HEK293 (cell line): Measurements from ENCODE around the gene SAMD4B.

ENCODE experiments used
- CTCF ChIA-PET: fragments of 350-600 bp; formaldehyde crosslinking; extraction: SDS; loops from one replicate; lab custom pipeline; 2021; ENCODE audit warnings: antibody characterized with exemption; lab: Yijun Ruan, JAX
- POLR2A ChIA-PET: fragments of 300-600 bp; formaldehyde crosslinking; extraction: SDS; loops from one replicate; lab custom pipeline; 2020; ENCODE audit warnings: antibody characterized with exemption, inconsistent platforms; lab: Yijun Ruan, JAX
- H3K27ac ChIP-seq: fragments of 200-500 bp; sonication (Bioruptor generic); 2 replicates; pipeline ENCODE4 v1.5.1; 2014; ENCODE audit warnings: low read depth, low read length, control low read depth, inconsistent platforms; ENCODE audit errors: extremely low read depth
- H3K36me3 ChIP-seq, 2 experiments: fragments of 200-500 bp in 1 of 2; sonication (Bioruptor generic) in 1 of 2; 1 replicate in 1 of 2; 2 replicates in 1 of 2; pipeline ENCODE4 v1.5.1; 2014 to 2017; ENCODE audit warnings: inconsistent platforms in 2 of 2, low read length in 2 of 2; ENCODE audit not compliant: control insufficient read depth in 2 of 2, insufficient read depth in 1 of 2
- H3K4me1 ChIP-seq: fragments of 200-500 bp; sonication (Bioruptor generic); 2 replicates; pipeline ENCODE4 v1.5.1; 2014; ENCODE audit warnings: mild to moderate bottlenecking, low read length, inconsistent platforms; ENCODE audit not compliant: control insufficient read depth, insufficient read depth
- H3K4me3 ChIP-seq: 2 replicates; pipeline ENCODE4 v1.5.1; 2011; ENCODE audit warnings: low read depth, mild to moderate bottlenecking, control low read depth, low read length, moderate library complexity
- H3K9me3 ChIP-seq: fragments of 200-500 bp; sonication (Bioruptor generic); 2 replicates; pipeline ENCODE4 v1.5.1; 2014; ENCODE audit warnings: low read depth, low read length, inconsistent platforms; ENCODE audit not compliant: control insufficient read depth, insufficient read depth
- HOXA7 ChIP-seq: sonication (generic); formaldehyde crosslinking; IDR thresholded peaks from 2 replicates; pipeline ENCODE4 v1.8.1; 2022; ENCODE audit warnings: missing genetic modification reagents, borderline replicate concordance
- ZFP69B ChIP-seq: fragments of 450-650 bp; formaldehyde crosslinking; IDR thresholded peaks from 2 replicates; pipeline ENCODE4 v1.5.1; 2016; ENCODE audit warnings: missing biosample characterization, missing genetic modification characterization
- ZNF324 ChIP-seq: fragments of 450-650 bp; formaldehyde crosslinking; IDR thresholded peaks from 2 replicates; pipeline ENCODE4 v1.5.1; 2016; ENCODE audit warnings: missing biosample characterization, missing genetic modification characterization
- TF ChIP-seq, protein P1 (sequence below): fragments of 450-650 bp; formaldehyde crosslinking; IDR thresholded peaks from 2 replicates; pipeline ENCODE4 v1.5.1; 2016; ENCODE audit warnings: missing biosample characterization, missing genetic modification characterization
- TF ChIP-seq, protein P2 (sequence below): fragments of 450-650 bp; formaldehyde crosslinking; IDR thresholded peaks from 2 replicates; pipeline ENCODE4 v1.5.1; 2016; ENCODE audit warnings: missing biosample characterization, missing genetic modification characterization
- TF ChIP-seq, protein P3 (sequence below): fragments of 450-650 bp; formaldehyde crosslinking; IDR thresholded peaks from 2 replicates; pipeline ENCODE4 v1.5.1; 2016; ENCODE audit warnings: missing biosample characterization, missing genetic modification characterization, low read depth

The SAMD4B gene

DNA sequence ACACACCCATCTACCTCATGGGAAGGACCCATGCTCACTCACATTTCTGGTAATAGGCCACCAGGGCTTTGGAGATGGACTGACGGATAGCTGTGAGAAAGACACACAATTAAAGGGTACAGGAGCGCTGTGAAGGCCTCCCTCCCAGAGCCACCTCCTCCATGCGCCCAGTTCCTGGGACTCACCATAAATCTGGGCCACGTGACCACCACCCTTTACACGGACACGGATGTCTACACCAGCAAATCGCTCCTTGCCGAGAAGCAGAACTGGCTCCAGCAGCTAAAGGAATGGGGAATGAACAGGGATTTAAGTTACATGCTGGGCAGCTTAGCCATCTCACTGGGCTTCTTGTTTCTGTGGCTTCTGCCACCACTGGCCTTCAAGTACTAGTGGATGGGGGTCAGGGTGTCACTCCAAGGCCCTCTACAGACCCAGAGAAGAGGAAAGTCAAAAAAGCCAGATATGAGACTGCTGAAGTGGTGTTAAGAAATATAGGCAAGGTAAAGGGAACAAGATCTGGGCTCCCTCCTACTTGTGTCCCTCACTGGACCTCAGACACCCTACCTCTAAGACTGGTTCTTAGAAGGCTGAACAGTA, 91.4 kb downstream of the SAMD4B start (continued):
- TF ChIP-seq, protein P1, sequence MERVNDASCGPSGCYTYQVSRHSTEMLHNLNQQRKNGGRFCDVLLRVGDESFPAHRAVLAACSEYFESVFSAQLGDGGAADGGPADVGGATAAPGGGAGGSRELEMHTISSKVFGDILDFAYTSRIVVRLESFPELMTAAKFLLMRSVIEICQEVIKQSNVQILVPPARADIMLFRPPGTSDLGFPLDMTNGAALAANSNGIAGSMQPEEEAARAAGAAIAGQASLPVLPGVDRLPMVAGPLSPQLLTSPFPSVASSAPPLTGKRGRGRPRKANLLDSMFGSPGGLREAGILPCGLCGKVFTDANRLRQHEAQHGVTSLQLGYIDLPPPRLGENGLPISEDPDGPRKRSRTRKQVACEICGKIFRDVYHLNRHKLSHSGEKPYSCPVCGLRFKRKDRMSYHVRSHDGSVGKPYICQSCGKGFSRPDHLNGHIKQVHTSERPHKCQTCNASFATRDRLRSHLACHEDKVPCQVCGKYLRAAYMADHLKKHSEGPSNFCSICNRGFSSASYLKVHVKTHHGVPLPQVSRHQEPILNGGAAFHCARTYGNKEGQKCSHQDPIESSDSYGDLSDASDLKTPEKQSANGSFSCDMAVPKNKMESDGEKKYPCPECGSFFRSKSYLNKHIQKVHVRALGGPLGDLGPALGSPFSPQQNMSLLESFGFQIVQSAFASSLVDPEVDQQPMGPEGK (tag by site-specific recombination), result no peak

DNA sequence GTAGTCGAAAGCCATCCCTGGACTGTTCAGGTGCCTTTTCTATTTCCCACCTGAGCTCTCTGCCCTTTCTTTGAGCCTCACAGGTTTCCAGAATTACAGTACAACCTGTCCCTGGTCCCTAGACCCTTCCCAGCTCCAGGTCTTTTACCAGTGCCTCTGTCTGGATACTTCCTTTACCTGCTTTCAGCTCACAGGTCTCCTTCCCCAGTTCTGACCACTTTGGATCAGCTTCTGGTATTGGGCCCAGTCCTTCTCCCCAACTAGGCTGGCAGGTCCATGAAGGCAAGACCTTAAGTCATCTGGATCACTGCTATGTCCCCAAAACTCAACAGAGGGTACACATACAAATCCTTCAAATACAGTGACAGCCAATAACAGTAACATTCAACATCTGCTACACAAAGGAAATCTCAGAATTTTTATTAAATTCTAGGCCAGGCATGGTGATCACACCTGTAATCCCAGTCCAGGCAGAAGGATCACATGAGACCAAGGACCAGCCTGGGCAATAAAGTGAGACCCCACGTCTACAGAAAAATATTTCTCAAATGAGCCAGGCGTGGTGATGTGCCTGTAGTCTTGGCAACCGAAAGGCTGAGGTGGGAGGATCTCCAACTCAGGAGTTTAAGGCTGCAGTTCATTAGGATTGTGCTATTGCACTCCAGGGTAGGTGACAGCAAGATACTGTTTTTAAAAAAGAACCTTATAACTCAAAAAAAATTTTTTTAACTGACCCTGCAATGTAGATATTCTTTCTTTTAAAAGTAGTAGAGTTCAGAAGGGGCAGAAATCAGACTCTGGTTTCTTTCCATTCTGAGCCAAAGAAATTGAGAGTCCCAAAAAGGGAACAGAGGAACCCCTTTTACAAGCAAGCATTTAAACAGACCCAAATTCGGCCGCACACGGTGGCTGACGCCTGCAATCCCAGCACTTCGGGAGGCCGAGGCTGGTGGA, 92.2 kb downstream of the SAMD4B start:
- Histone ChIP-seq H3K4me1 (peaks cover 30% of the 10 kb centered on the region), H3K27ac (peak overlapping the region; percentile 100), H3K36me3 (peaks cover 32 to 43% of the 10 kb centered on the region in 2 experiments), H3K9me3 (no peaks in the 10 kb centered on the region), H3K4me3 (peak overlapping the region; percentile 79)
- ChIA-PET CTCF (interaction anchor here (0.6 to 2.0 kb wide), 14 partner anchors 20 to 504 kb away, joined by 3 to 19 read pairs (median 4); partner anchors contain the start of genes EID2, EID2B, MRPS12 and SARS2), POLR2A (interaction anchor here (0.7 to 3.4 kb wide), 29 partner anchors 11 to 816 kb away, joined by 3 to 255 read pairs (median 14); partner anchors contain the start of genes DLL3, DYRK1B, EID2 and EID2B)
- TF ChIP-seq ZNF324 (tag by site-specific recombination) (no peak), HOXA7 (no peak), ZFP69B (no peak)
- TF ChIP-seq, protein P2, sequence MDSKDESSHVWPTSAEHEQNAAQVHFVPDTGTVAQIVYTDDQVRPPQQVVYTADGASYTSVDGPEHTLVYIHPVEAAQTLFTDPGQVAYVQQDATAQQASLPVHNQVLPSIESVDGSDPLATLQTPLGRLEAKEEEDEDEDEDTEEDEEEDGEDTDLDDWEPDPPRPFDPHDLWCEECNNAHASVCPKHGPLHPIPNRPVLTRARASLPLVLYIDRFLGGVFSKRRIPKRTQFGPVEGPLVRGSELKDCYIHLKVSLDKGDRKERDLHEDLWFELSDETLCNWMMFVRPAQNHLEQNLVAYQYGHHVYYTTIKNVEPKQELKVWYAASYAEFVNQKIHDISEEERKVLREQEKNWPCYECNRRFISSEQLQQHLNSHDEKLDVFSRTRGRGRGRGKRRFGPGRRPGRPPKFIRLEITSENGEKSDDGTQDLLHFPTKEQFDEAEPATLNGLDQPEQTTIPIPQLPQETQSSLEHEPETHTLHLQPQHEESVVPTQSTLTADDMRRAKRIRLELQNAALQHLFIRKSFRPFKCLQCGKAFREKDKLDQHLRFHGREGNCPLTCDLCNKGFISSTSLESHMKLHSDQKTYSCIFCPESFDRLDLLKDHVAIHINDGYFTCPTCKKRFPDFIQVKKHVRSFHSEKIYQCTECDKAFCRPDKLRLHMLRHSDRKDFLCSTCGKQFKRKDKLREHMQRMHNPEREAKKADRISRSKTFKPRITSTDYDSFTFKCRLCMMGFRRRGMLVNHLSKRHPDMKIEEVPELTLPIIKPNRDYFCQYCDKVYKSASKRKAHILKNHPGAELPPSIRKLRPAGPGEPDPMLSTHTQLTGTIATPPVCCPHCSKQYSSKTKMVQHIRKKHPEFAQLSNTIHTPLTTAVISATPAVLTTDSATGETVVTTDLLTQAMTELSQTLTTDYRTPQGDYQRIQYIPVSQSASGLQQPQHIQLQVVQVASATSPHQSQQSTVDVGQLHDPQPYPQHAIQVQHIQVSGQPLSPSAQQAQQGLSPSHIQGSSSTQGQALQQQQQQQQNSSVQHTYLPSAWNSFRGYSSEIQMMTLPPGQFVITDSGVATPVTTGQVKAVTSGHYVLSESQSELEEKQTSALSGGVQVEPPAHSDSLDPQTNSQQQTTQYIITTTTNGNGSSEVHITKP (tag by site-specific recombination), result peak; percentile 71
- TF ChIP-seq, protein P3, sequence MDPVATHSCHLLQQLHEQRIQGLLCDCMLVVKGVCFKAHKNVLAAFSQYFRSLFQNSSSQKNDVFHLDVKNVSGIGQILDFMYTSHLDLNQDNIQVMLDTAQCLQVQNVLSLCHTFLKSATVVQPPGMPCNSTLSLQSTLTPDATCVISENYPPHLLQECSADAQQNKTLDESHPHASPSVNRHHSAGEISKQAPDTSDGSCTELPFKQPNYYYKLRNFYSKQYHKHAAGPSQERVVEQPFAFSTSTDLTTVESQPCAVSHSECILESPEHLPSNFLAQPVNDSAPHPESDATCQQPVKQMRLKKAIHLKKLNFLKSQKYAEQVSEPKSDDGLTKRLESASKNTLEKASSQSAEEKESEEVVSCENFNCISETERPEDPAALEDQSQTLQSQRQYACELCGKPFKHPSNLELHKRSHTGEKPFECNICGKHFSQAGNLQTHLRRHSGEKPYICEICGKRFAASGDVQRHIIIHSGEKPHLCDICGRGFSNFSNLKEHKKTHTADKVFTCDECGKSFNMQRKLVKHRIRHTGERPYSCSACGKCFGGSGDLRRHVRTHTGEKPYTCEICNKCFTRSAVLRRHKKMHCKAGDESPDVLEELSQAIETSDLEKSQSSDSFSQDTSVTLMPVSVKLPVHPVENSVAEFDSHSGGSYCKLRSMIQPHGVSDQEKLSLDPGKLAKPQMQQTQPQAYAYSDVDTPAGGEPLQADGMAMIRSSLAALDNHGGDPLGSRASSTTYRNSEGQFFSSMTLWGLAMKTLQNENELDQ (tag by site-specific recombination), result no peak
